Measurements from ENCODE around the gene LRBA.
A peak's percentile ranks its signal among the peaks of the same experiment; 100 is the strongest.

Gene LRBA

DNA sequence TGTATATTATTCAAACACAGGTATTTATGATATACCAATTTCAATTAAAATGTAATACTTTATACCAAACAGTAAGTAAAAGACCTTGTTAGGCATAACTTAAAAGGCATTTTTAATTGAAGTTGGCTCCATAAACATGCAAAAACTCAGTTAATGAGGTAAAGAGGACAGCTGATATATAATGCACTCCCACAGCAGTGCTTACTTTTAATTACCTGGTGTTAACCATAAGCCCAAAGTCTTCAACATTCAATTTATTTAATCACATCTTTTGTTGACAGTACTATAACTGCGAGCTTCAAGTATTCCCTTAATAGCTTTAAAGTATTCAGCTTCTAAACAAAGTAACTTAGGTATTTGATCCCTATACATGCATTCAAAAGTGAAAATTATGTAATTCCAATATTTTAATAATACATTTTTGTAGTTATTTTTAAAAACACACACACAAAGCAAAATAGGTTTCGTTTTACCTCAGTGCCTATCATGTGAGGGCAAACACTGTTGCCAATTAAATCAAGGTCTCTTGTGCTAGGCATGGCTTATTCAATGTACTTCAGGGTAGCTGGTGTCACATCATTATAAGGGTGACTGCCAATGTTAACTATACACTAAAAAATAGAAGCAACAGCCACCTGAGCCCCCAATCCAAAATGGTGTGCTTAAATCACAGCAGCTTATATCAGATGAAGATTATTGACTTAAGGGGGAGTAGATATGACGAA, 197.1 kb downstream of the LRBA start:
- Histone ChIP-seq H3K4me1 (ENCODE audit: control insufficient read depth, low read depth, low read length) (no peaks in the 10 kb centered on the region), H3K4me3 (ENCODE audit: low read length) (no peak overlapping the region), H3K27me3 (ENCODE audit: control insufficient read depth, insufficient read depth, low read length) (no peaks in the 10 kb centered on the region), H3K9ac (ENCODE audit: low read length) (no peak overlapping the region), H3K36me3 (ENCODE audit: control insufficient read depth, low read depth, low read length) (no peaks in the 10 kb centered on the region), H3K9me3 (ENCODE audit: control insufficient read depth, low read depth, low read length) (no peaks in the 10 kb centered on the region), H3K27ac (ENCODE audit: low read length) (no peak overlapping the region)

DNA sequence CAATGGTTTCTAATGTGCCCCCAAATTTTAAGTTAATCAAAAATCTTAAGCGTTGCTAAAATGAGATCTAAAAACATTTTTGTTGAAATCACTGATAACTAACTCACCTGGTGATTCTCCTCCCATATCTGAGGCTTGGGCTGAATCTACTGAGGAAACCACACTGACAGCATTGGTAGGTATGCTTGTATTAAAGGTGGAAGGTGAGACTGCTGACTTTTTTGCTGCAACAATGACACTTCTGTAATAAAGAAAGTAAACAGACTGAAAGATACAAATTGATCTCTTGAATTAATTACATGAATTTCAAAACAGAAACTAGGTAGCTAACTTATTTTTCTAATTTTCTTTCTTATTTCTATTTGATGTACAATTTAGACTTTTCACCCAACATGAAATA, 198.1 kb downstream of the LRBA start:
- no peaks in the 10 kb centered on the region for H3K4me1 ChIP-seq (ENCODE audit: control insufficient read depth, low read depth, low read length)
- no peaks in the 10 kb centered on the region for H3K27me3 ChIP-seq (ENCODE audit: control insufficient read depth, insufficient read depth, low read length)
- no peak overlapping the region for H3K27ac ChIP-seq (ENCODE audit: low read length)
- H3K9me3 ChIP-seq (ENCODE audit: control insufficient read depth, low read depth, low read length): no peaks in the 10 kb centered on the region
- no peaks in the 10 kb centered on the region for H3K36me3 ChIP-seq (ENCODE audit: control insufficient read depth, low read depth, low read length)
- H3K4me3 ChIP-seq (ENCODE audit: low read length): no peak overlapping the region
- H3K9ac ChIP-seq (ENCODE audit: low read length): no peak overlapping the region

DNA sequence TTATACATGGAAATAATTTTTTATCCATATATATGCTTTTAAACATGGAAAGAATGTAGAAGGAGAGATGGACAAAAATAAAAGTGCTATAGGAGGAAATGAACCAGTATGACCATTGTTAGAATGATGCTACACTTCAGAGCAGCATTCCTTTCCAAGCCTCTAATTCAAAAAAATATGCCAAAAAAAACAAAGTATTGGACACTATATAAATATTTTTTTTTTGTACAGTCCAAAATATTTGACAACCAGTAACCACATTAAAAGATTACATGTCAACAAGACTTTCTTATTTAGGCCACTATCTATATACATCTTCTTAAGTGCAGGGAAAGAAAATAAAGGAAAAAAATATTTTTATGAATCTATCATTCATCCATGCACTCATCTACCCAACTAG, 198.6 kb downstream of the LRBA start:
- Histone ChIP-seq H3K4me3 (ENCODE audit: low read length) (no peak overlapping the region), H3K4me1 (ENCODE audit: control insufficient read depth, low read depth, low read length) (no peaks in the 10 kb centered on the region), H3K36me3 (ENCODE audit: control insufficient read depth, low read depth, low read length) (no peaks in the 10 kb centered on the region), H3K27me3 (ENCODE audit: control insufficient read depth, insufficient read depth, low read length) (no peaks in the 10 kb centered on the region), H3K9me3 (ENCODE audit: control insufficient read depth, low read depth, low read length) (no peaks in the 10 kb centered on the region), H3K27ac (ENCODE audit: low read length) (no peak overlapping the region), H3K9ac (ENCODE audit: low read length) (no peak overlapping the region)

DNA sequence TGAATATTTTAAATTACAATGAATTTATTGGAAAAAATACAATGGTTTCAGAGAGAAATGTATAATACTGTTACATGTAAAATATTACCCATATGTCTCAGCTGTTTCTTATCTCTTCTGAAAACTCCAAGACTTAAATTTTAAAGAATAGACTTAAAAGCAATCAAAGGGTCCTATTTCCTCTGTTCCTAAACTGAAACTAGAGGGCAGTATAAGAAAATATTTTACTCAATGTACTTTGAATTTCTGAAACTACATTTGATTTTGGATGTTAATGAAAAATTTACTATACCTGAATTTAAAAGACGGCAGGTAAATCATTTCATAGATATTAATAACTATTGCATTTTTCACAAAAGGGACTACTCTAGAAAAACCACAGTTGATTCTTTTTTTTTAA, 200.2 kb downstream of the LRBA start:
- no peak overlapping the region for H3K27ac ChIP-seq (ENCODE audit: low read length)
- no peak overlapping the region for H3K9ac ChIP-seq (ENCODE audit: low read length)
- H3K27me3 ChIP-seq (ENCODE audit: control insufficient read depth, insufficient read depth, low read length): no peaks in the 10 kb centered on the region
- no peak overlapping the region for H3K4me3 ChIP-seq (ENCODE audit: low read length)
- H3K36me3 ChIP-seq (ENCODE audit: control insufficient read depth, low read depth, low read length): no peaks in the 10 kb centered on the region
- no peaks in the 10 kb centered on the region for H3K9me3 ChIP-seq (ENCODE audit: control insufficient read depth, low read depth, low read length)
- no peaks in the 10 kb centered on the region for H3K4me1 ChIP-seq (ENCODE audit: control insufficient read depth, low read depth, low read length)

DNA sequence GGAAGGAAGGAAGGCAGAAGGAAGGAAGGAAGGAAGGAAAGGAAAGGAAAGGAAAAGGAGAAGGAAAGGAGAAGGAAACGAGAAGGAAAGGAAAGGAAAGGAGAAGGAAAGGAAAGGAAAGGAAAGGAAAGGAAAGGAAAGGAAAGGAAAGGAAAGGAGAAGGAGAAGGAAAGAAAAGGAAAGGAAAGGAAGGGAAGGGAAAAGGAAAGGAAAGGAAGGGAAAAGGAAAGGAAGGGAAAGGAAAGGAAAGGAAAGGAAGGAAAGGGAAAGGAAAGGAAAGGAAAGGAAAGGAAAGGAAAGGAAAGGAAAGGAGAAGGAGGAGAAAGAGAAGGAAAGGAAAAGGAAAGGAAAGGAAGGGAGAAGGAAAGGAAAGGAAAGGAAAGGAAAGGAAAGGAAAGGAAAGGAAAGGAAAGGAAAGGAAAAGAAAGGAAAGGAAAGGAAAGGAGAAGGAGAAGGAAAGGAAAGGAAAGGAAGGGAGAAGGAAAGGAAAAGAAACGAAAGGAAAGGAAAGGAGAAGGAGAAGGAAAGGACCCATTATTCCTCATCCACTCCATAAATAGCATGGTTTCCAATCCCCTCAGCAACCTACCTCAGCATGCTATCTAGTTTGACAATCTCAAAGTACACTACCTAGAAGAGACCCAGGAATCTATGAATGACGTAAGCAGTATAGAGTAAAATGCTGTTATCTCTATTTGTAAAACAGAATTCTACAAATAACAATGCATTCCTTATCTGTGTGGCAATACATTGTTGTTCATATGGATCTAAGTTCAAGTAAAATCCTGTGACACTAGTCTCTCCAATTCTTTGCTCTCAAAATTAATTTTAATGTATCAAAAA, 209.7 kb downstream of the LRBA start:
- no peaks in the 10 kb centered on the region for H3K9me3 ChIP-seq (ENCODE audit: control insufficient read depth, low read depth, low read length)
- H3K9ac ChIP-seq (ENCODE audit: low read length): no peak overlapping the region
- no peak overlapping the region for H3K4me3 ChIP-seq (ENCODE audit: low read length)
- H3K27ac ChIP-seq (ENCODE audit: low read length): no peak overlapping the region
- no peaks in the 10 kb centered on the region for H3K36me3 ChIP-seq (ENCODE audit: control insufficient read depth, low read depth, low read length)
- no peaks in the 10 kb centered on the region for H3K27me3 ChIP-seq (ENCODE audit: control insufficient read depth, insufficient read depth, low read length)
- H3K4me1 ChIP-seq (ENCODE audit: control insufficient read depth, low read depth, low read length): no peaks in the 10 kb centered on the region

DNA sequence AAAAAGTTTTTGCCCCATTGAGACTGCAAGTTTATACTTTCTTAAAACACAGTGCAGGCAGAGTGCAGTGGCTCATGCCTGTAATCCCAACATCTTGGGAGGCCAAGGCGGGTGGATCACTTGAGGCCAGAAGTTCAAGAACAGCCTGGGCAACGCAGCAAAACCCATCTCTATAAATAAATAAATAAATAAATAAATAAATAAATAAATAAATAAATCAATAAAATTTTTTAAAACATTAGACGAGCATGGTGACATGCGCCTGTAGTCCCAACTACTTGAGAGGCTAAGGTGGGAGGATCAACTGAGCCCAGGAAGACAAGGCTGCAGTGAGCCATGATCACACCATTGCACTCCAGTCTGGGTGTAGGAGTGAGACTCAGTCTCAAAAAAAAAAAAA, 213.3 kb downstream of the LRBA start:
- no peak overlapping the region for H3K4me3 ChIP-seq (ENCODE audit: low read length)
- H3K27ac ChIP-seq (ENCODE audit: low read length): no peak overlapping the region
- no peaks in the 10 kb centered on the region for H3K9me3 ChIP-seq (ENCODE audit: control insufficient read depth, low read depth, low read length)
- no peak overlapping the region for H3K9ac ChIP-seq (ENCODE audit: low read length)
- no peaks in the 10 kb centered on the region for H3K27me3 ChIP-seq (ENCODE audit: control insufficient read depth, insufficient read depth, low read length)
- H3K36me3 ChIP-seq (ENCODE audit: control insufficient read depth, low read depth, low read length): peaks cover 3% of the 10 kb centered on the region
- no peaks in the 10 kb centered on the region for H3K4me1 ChIP-seq (ENCODE audit: control insufficient read depth, low read depth, low read length)

DNA sequence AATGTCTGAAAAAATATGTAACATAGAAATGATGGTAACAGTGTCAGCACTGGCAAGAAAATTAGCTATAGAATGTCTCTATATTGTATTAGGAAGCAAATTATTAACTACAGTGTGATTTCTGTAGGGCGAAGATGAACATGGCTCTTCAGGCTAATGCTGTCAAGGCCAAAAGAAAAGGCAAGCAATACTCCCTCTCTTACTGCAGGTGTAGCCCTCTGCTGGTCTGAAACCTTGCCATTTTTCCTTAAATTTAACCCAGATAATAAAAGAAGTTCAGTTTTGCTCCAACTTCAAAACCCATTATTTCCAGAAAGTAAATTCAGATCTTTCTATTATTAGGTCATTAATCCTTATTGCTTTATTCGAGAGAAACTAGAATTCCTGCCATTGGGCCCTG, 215.9 kb downstream of the LRBA start:
- H3K36me3 ChIP-seq (ENCODE audit: control insufficient read depth, low read depth, low read length): peaks cover 4% of the 10 kb centered on the region
- no peaks in the 10 kb centered on the region for H3K9me3 ChIP-seq (ENCODE audit: control insufficient read depth, low read depth, low read length)
- H3K4me1 ChIP-seq (ENCODE audit: control insufficient read depth, low read depth, low read length): no peaks in the 10 kb centered on the region
- no peak overlapping the region for H3K27ac ChIP-seq (ENCODE audit: low read length)
- no peak overlapping the region for H3K4me3 ChIP-seq (ENCODE audit: low read length)
- no peak overlapping the region for H3K9ac ChIP-seq (ENCODE audit: low read length)
- no peaks in the 10 kb centered on the region for H3K27me3 ChIP-seq (ENCODE audit: control insufficient read depth, insufficient read depth, low read length)

DNA sequence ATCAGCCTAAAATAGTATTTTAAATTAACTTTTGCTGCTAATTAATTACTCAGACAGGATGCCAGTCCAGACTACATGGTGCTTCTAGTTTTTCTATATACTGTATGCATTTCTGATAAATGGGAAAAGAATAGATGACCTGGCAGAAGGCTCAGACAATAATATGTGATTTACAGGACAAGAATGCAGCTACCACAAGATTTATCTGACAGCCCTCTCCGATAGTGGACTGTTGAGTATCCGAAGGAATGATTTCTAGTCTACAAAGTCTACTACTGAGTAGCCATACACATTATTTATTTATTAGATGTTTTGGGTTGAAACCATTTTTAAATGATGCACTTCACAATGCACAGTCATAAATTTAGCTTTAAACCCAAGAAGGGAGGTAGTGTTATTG, 220.4 kb downstream of the LRBA start:
- H3K27ac ChIP-seq (ENCODE audit: low read length): no peak overlapping the region
- no peaks in the 10 kb centered on the region for H3K9me3 ChIP-seq (ENCODE audit: control insufficient read depth, low read depth, low read length)
- no peak overlapping the region for H3K9ac ChIP-seq (ENCODE audit: low read length)
- peaks cover 14% of the 10 kb centered on the region for H3K4me1 ChIP-seq (ENCODE audit: control insufficient read depth, low read depth, low read length)
- H3K27me3 ChIP-seq (ENCODE audit: control insufficient read depth, insufficient read depth, low read length): no peaks in the 10 kb centered on the region
- peaks cover 4% of the 10 kb centered on the region for H3K36me3 ChIP-seq (ENCODE audit: control insufficient read depth, low read depth, low read length)
- no peak overlapping the region for H3K4me3 ChIP-seq (ENCODE audit: low read length)

DNA sequence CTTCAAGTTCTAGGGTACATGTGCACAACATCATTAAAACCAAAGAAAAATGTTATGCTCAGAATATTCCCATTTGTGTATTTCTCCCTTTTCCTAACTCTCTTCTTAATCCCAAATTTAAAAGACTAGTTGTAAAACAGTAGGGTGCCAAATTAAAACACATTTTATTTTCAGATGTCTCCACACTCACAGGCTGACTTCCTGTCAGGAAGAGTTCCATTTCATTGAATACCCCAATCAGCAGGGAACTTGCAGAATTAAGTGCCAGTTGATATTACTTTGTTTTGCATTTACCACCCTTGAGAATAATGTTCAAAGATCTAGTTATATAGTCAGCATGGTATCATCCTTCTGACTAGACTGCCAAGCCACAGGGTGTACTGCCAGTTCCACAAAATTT, 225.2 kb downstream of the LRBA start:
- Histone ChIP-seq H3K27me3 (ENCODE audit: control insufficient read depth, insufficient read depth, low read length) (no peaks in the 10 kb centered on the region), H3K27ac (ENCODE audit: low read length) (no peak overlapping the region), H3K4me3 (ENCODE audit: low read length) (no peak overlapping the region), H3K36me3 (ENCODE audit: control insufficient read depth, low read depth, low read length) (no peaks in the 10 kb centered on the region), H3K9ac (ENCODE audit: low read length) (peak overlapping the region; percentile 22), H3K9me3 (ENCODE audit: control insufficient read depth, low read depth, low read length) (no peaks in the 10 kb centered on the region), H3K4me1 (ENCODE audit: control insufficient read depth, low read depth, low read length) (peaks cover 25% of the 10 kb centered on the region)

DNA sequence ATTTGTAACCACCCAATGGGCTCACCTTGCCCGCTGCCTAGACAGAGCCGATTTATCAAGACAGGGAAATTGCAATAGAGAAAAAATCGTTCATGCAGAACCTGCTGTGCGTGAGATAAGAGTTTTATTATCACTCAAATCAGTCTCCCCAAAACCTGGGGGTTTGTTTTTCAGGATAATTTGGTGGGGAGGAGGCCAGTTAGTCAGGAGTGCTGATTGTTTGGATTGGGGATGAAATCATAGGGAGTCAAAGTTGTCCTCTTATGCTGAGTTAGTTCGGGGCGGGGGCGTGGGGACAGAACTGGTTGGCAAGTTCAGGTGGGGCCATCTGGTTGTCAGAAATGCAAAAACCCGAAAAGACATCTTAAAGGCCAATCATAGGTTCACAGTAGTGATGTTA, 230.1 kb downstream of the LRBA start:
- Histone ChIP-seq H3K27ac (ENCODE audit: low read length) (no peak overlapping the region), H3K9me3 (ENCODE audit: control insufficient read depth, low read depth, low read length) (no peaks in the 10 kb centered on the region), H3K27me3 (ENCODE audit: control insufficient read depth, insufficient read depth, low read length) (no peaks in the 10 kb centered on the region), H3K9ac (ENCODE audit: low read length) (no peak overlapping the region), H3K4me3 (ENCODE audit: low read length) (no peak overlapping the region), H3K4me1 (ENCODE audit: control insufficient read depth, low read depth, low read length) (peaks cover 23% of the 10 kb centered on the region), H3K36me3 (ENCODE audit: control insufficient read depth, low read depth, low read length) (no peaks in the 10 kb centered on the region)

DNA sequence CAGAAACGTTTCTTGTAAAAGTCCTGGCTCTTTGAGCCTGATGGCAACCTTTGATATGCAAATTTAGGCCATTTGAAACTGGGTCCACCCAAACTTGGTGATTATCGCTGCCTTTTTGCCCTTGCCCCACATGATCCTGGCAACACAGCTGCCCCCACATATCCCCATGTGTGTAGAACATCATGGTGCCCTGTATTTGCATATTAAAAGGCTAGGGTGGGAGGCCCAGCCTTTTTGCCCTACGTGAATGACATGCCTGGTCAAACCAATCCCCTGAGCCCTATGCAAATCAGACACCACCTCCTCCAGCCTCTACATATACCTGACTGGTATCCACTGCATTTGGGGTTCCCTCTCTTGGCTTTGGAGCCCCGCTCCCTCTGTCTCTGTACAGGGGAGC, 230.8 kb downstream of the LRBA start:
- no peaks in the 10 kb centered on the region for H3K36me3 ChIP-seq (ENCODE audit: control insufficient read depth, low read depth, low read length)
- H3K27ac ChIP-seq (ENCODE audit: low read length): no peak overlapping the region
- no peak overlapping the region for H3K9ac ChIP-seq (ENCODE audit: low read length)
- H3K4me1 ChIP-seq (ENCODE audit: control insufficient read depth, low read depth, low read length): peaks cover 18% of the 10 kb centered on the region
- H3K9me3 ChIP-seq (ENCODE audit: control insufficient read depth, low read depth, low read length): no peaks in the 10 kb centered on the region
- peak overlapping the region; percentile 3 for H3K4me3 ChIP-seq (ENCODE audit: low read length)
- H3K27me3 ChIP-seq (ENCODE audit: control insufficient read depth, insufficient read depth, low read length): no peaks in the 10 kb centered on the region

DNA sequence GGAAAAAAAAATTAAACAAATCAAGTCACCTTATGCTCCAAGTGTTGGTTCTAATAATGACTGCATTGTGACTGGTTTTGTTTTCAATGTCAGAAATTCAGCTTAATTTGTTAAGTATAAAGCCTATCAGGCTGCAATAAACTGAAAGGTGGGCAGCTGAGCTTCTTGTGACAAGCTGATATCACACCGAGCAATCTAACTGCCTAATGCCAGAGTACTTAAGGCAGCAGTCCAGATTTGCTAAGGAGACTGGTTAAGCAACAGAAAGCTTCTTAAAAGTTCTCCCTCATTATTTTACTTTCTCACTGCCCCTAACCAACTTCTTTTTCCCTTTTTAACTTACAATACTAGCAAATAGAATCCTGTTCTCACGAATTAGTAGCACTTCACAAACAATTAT, 232.2 kb downstream of the LRBA start:
- Histone ChIP-seq H3K27ac (ENCODE audit: low read length) (no peak overlapping the region), H3K9ac (ENCODE audit: low read length) (no peak overlapping the region)

More for the DNA sequence above, 232.2 kb downstream of the LRBA start:
- Histone ChIP-seq H3K4me3 (ENCODE audit: low read length) (no peak overlapping the region), H3K27me3 (ENCODE audit: control insufficient read depth, insufficient read depth, low read length) (no peaks in the 10 kb centered on the region), H3K9me3 (ENCODE audit: control insufficient read depth, low read depth, low read length) (no peaks in the 10 kb centered on the region), H3K36me3 (ENCODE audit: control insufficient read depth, low read depth, low read length) (no peaks in the 10 kb centered on the region), H3K4me1 (ENCODE audit: control insufficient read depth, low read depth, low read length) (peaks cover 18% of the 10 kb centered on the region)
